Choroid plexus epithelial cell (primary cell): ENCODE results near the gene ABHD16B.

Experiments used
- DNase-seq: peaks from one replicate; pipeline ENCODE4 v3.0.0-alpha.2; 2010; ENCODE audit warnings: low read depth
- H3K4me3 ChIP-seq: 2 replicates; pipeline ENCODE4 v1.5.1; 2011; ENCODE audit warnings: low read depth, mild to moderate bottlenecking, control low read depth, low read length, moderate library complexity
- CTCF ChIP-seq: conservative IDR thresholded peaks from 2 replicates; pipeline ENCODE4 v1.5.1; 2011; ENCODE audit warnings: low read depth, mild to moderate bottlenecking, control low read depth, inconsistent platforms, low read length, moderate library complexity

Gene ABHD16B

GRCh38 chr20:63835021-63835858, 26.1 kb upstream of the ABHD16B start:
- DNase-seq: peak; percentile 99
- H3K4me3 ChIP-seq: peak overlapping the region; percentile 4
- no peak for TF ChIP-seq CTCF

GRCh38 chr20:63836458-63837344, 24.6 kb upstream of the ABHD16B start:
- no peak for TF ChIP-seq CTCF
- no peak for DNase-seq
- H3K4me3 ChIP-seq: no peak overlapping the region

DNA sequence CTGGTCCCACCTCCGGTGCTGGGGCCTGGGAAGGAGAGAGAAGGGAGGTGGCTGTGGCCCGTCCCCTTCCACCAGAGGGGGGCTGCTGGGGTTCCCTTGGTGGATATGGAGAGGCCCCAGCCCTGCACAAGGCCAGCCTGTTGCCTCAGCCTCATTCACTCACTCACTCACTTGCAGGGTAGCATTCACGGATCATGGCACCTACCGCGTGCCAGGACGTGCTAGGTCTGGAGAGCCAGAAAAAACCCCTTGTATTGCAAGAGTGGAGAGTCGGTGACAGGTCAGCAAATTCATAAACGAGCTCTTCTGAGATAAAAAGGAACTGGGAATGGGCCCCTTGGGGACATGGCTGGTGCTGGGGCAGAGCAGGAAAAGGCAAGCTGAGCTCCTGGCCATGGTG, 23.8 kb upstream of the ABHD16B start:
- DNase-seq: no peak
- no peak for TF ChIP-seq CTCF
- H3K4me3 ChIP-seq: no peak overlapping the region

DNA sequence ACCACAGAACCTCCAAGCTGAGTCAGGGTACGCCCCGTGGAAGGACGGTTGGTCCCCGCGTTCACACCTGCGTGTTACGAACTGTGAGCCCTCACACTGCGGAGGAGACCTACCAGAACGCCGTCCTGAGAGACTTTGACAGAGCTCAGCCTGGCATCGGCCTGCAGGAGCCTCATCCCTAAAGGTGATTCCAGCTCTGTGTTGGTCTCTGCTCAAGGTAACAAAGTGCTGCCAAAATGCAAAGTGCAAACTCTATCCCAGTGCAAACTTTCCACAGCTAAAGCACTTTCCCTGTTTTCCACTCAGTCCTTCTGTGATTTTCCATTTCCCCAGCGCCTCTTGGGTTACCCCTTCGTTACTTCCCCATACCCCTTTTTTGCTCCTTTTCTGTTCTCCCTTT, 21.7 kb upstream of the ABHD16B start:
- TF ChIP-seq CTCF: no peak
- H3K4me3 ChIP-seq: no peak overlapping the region
- DNase-seq: no peak

GRCh38 chr20:63840405-63840828, 20.9 kb upstream of the ABHD16B start:
- TF ChIP-seq CTCF: no peak
- no peak for DNase-seq
- H3K4me3 ChIP-seq: no peak overlapping the region

DNA sequence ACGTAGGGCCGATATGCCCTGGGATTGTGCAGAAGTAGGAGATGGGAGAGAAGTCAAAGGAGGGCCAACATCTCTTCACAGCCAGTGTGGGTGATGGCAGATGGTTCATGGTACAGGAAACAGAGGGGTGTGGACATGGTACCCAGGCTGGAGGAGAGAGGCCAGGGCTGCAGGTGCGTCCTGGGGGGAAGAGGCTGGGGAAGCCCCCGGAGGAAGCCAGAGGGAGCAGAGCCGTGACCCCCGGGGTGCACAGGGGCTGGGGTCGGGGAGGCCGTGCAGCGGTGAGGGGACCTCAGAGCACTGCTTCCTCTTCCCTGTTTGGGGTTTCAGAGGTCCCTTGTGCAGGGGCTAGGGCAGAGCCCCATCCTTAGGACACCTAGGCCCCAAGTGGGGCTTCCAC, 19.0 kb upstream of the ABHD16B start:
- H3K4me3 ChIP-seq: no peak overlapping the region
- no peak for DNase-seq
- TF ChIP-seq CTCF: no peak
